Fibroblast of skin of abdomen (primary cell): Measurements from ENCODE around the gene SP5. TPM values are rescaled to one million over a fixed set of nuclear protein-coding genes. Genes with fewer than 3 reads are reported as not detected.
"Not testable (repeated sequence)": the region's sequence is repeated elsewhere in the genome, so short reads cannot be mapped to it uniquely, and the experiment has no call there.

ENCODE experiments used
- DNase-seq: peaks from one replicate; pipeline ENCODE4 v3.0.0-alpha.2; 2013
- polyA plus RNA-seq, 2 experiments: library from polyadenylated mRNA; unstranded; fragments of 120-200 nt; gene quantifications; one replicate each; pipeline ENCODE4 v1.2.1, GENCODE V29; 2013; ENCODE audit not compliant: insufficient read length in 2 of 2

Gene SP5
- polyA plus RNA-seq (2013, experiment 1 of 2; ENCODE audit: insufficient read length): not detected
- polyA plus RNA-seq (2013, experiment 2 of 2; ENCODE audit: insufficient read length): 0.05 TPM

DNA sequence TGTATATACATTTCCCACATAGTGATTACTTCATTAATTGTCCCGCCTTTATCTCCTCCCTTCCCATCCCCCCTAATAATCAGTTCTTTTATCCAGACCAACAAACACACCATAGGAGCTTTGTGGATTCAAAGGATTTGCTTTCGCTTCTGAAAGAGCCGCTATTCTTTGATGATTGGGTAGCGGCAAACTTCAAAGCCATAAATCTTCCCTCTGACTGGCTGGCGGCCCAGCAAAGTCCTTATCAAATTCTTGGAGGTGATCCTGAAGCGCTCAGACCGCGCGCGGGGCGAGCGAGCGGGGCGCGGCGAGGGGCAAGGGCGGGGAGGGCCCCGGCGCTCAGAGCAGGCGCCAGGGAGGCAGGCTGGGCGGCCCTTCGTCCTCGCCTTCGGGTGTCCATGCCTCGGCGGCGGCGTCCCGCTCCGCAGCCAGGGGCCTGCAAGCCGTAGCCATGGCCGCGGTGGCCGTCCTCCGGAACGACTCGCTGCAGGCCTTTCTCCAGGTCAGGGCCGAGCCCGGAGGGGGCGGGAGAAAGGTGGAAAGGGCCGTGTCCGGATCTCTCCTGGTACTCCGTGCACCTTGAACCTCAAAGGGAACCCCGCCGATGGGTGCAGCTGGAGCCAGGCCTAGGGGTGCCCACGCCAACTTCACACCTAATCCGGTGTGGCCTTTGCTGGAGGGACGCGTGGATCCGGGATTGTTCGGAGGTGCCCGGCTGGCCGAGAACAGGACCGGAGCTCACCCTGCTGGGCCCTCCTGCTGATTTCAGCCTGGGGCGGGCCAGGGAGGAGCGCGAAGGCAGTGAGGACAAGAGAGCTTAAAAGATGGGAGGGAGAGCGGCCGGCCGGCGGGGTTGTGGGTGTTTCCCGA is at the start of gene SP5:
Gene SP5 (plus strand): TSS at position 276 of the 870 bp plus-strand sequence. CDS start 176 bp downstream, at position 452.
- peak; percentile 17 for DNase-seq

DNA sequence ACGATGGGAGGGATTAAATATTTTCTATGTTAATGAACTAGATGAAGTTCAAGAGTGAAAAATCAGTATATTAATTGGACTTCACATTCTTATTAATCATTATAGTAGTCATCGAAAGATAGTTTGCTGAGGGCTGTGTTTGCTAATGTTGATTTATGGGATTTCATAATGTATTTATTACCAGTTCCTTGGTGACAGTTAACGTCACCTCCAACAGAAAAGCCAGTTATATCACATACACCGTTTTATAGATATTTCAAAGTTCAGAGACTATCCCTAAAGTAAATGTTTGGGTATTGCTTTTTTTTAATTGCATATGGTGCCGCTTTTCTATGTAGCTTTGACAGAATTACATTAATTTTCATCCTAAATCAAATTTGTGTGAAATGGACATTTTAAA is 49.4 kb upstream of the SP5 start:
- no peak for DNase-seq

DNA sequence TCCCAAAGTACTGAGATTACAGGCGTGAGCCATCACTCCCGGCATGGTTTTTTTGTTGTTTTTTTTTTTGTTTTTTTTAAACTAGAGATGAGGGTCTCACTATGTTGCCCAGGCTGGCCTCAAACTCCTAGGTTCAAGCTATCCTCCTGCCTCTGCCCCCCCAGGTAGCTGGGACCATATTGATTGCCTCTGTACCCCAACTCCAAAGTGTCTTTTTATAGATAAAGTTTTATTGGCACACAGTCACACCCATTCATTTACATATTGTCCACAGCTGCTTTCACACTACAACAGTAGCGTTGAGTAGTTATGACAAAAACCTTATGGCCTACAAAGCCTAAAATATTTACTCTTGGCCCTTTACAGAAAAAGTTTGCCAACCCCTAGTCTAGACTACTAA is 45.2 kb upstream of the SP5 start:
- no peak for DNase-seq

DNA sequence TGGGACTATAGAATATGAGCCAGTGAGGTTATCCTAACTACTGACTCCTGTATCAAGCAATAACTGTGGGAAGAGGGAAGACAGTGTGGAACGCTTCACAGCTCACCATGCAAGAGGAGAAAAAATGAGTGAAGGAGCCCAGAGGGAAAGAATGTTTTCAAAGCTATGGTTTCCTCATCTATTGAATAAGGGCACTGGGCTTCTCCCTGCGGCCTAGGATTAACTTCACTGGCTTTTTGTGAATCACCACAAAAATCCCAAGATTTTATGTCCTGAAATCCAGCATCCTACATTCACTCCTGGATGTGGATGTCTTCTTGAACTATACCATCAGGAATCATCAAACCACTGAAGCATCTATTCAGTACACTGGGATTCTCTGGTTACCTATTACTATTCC is 44.5 kb upstream of the SP5 start:
- no peak for DNase-seq

DNA sequence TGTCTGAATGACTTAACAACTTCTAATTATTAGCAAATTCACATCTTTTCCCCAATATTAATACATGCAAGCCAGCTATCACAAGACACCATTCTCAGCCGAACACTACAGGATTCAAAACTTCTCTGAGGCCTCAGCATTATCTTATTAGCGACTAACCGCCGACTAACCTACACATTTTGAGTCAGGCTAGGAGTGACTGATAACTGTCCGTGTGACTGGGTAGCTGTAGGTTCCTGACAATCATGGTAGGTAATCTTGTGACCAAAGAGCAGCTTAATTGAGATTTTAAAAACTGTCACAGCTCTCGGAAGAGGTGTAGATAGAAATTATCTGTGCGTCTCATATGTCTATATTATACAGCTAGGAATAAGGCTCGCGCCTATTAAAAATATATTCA is 44.1 kb upstream of the SP5 start:
- DNase-seq: no peak

DNA sequence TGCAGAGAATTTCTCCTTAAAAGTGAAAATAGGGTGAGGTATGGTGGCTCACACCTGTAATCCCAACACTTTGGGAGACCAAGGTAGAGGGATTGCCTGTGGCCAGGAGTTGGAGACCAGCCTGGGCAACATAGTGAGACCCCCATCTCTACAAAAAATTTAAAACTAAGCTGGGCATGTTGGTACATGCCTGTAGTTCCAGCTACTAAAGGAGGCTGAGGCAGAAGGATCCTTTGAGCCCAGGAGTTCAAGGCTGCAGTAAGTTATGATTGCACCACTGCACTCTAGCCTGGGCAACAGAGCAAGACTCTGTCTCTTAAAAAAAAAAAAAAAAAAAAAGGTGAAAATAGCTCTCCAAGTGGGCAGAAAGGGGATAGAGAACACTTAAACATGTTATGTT is 40.9 kb upstream of the SP5 start:
- not testable (repeated sequence) for DNase-seq

DNA sequence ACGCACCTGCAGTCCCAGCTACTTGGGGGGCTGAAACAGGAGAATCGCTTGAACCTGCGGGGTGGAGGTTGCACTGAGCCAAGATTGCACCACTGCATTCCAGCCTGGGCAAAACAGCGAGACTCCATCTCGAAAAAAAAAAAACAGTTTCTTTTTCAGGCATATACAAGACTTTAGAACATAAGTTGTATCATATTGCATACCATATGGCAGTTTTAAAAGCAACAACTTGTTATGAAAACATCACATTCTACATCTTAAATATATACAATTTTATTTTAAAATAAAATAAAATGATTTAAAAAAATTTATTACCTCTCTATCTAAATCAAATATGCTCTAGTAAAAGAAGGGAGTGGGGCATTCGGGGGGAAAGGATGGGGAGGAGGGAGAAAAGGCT is 39.4 kb upstream of the SP5 start:
- DNase-seq: no peak

DNA sequence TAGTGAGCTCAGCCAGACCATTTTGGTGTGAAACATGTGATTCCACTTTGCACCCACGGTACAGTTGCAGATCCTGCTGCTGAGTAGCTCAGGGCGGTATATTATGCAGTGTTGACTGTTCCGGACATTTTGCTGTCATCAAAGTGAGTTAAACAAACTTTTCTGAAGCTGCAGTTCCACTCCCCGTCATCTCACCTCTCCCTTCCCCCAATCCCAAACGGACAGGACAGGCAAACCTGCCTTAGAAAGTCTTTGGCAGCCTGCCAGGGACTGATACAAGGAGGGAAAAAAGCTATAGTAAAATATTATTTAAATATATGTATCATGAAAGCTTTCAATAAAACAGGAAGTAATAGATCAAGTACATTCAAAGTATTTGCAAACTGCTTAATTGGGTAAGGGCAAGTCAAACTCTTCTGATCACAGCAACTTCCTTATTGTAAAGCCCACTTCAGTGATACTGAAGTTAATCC is 35.5 kb upstream of the SP5 start:
- DNase-seq: no peak

DNA sequence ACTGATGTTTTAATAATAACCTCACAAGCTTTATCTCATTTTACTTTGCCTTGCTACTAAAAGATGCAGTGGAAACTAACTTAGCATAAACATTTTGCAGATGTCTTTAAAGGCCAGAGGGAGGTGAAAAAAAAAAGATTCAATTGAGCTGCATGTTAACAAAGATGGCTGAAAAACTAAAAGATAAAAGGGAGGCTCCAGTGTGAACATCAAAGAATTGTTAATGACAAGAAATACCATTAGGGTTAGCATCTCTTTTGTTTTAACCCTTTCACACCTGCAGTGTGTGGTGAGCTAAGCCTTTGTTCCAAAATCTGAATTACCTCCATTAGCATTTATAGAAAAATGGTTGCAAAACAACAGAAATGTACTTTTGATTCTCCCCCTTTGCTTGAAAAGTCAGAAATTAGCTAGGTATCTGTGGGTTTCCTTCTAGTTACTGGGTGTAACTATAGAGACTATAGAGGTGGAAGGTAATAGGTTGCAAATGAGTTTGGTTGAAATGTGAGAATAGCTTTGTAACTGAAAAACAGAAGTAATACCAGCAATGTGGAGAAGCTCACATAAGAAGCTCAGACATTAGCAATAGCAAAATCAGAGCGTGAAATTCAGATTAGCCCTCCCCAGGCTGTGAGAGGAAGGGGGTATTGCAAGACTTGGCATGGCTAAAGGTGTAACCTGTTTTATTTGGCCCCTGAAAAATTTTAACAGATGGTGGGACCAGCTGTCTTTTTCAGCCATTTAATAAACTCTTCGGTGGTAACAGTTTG is 34.8 kb upstream of the SP5 start:
- no peak for DNase-seq

DNA sequence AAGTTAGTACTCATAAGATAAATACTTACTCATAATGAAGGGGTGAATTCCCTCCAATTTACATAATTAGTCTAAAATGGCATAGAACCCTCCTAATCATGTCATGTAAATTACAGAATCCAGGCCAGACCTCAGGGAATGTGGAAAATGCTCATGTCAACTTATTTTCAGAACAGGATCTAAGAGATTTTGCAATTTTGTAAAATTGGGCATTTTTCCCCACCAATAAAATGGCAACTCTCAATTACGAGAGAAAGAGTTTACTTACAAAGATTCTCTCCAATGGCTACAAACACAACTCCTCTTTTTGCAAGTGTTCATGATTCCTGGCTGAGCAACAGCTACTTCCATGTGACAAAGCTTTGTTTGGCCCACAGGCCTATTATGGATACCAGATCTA is 33.8 kb upstream of the SP5 start:
- no peak for DNase-seq

DNA sequence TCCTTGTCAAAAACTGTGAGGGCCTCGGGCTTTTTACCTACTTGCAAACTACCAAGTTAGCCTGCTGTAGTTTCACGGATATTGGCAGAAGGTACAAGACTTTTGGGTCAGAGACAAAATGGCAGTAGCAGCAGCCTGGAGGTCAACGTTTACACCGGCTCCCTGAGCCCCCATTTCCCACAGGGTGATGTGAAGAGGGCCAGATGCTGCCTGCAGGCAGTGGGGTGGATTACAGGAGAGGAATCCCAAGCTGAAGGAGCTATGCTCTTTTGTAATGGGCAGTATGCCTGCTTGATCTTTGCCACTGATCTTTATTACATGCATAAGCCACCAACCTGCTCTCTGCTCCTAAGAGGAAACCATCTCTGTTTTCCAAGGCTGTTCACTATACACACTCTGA is 29.5 kb upstream of the SP5 start:
- DNase-seq: no peak

DNA sequence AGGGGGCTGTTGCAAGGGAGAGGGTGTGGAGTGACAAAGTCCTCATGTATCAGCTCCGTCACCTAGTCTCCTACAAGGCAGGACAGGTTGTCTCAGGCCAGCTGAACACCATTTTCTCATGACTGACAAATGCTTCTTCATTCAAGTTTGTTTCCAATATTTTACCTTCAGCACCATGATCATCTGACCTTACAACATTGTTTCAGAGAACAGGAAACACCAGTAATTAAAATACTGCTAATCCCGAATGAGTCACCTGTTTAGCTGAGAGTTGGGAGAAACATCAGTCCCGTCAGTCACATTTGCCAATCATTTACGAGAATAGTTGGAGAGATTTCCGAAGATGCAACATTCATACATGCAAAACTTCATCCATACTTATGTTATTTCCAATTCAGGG is 25.7 kb upstream of the SP5 start:
- no peak for DNase-seq

DNA sequence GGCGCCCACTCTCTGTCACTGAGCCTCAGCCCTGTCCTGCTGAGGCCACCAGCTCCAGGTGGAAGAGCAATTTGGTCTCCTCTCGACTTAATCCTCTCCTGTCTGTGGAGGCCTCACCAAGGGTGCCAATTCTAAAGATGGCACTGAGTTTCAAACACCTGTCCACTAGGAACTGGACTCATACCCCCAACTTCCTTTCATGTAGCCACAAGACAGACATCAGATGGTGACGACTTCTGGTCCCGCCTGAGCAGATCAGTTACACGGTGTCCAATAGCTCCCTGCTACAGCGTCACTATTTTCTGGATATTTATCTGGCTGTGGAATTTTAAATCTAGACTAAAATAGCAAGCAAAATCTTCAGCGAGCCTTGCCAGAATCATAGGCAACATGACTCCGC is 24.5 kb upstream of the SP5 start:
- no peak for DNase-seq

DNA sequence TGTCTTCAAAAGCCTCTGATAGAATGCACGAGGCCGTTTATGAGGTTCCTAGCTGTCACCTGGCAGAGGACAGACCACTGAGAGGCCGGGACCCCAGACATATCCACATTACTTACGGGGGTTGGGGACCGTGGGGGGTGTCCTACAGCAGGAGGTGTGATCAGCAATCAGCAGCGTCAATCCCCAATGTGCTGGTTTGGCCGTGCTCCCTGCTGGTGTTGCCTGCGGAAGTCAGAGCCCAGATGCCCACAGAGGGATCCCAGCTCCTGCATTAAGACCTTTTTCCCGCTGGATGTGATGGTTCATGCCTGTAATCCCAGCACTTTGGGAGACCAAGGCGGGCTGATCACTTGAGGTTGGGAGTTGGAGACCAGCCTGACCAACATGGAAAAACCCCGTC is 20.8 kb upstream of the SP5 start:
- DNase-seq: no peak

DNA sequence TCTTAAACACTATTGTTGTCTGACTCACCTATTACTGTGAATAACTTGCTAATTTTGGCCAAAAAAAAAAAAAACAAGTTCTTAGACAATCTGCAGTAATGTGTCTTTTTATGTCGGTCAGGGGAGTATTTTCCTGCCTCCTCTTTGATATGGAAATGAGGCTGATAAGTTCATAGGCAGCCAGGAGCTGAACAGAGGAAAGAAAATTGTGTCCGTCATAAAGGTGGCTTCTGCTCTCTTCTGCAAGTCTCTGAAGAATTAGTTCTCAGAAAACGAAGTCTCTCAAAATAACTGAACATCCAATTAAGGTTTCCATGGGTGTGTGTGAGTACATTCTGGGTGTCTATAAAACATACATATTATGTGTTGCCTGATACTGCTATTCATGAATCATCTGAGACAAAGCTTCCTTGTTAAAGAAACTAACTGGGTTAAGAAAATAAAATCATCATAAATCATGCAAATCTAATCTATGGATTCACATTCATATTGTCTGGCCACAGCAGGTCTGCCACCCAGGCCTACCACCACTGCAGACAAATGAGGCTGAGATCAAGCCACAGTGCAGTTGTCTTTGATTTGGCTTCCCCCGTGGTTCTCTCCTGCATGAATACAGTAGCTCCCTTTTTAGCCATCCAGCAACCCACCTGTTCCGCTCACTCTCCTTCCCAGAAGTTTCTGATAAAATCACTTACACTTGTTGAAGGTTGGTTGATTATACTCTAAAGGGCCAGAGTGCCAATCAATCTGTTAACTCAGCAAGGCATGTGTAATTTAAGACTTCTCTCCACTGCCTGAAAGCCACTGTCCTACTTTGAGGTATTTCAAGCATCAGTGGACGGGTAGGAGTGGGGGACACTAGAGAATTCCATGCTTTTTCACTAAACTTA is 19.4 kb upstream of the SP5 start:
- DNase-seq: no peak

DNA sequence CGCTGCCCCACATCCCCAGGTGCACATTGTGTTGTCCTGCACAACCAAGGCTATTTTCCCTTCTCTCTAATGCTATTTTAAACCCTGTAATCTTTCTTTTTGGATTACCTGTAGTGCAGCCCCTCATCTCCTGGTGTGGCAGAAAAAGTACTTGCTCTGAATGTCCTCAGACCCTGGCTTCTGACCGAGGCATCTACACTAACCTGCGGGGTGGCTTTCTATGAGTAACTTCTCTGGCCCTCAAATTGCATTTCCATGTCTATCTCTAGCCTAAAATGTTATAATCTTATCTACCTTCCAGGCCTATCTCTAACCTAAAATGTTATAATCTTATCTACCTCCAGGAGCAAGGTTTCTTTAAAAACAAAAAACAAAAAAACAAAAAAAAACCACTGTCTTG is 18.2 kb upstream of the SP5 start:
- no peak for DNase-seq

DNA sequence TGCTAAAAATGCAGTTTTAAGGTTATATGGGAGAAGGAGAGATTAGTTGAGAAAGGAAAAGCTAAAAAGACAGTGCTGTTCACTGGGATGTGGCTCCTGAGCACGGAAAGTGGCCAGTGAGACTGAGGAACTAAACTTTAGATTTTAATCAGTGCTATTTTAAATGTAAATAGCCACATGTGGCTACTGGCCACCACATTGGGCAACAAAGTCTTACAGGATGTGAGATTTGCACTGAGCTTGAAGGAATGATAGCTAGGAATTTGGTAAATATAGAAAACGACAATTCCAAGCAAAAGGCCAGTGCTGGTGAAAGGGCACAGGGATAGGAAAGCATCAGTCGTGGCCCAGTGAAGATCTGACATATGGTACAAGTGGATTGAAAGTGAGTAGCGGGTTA is 14.1 kb upstream of the SP5 start:
- DNase-seq: no peak

DNA sequence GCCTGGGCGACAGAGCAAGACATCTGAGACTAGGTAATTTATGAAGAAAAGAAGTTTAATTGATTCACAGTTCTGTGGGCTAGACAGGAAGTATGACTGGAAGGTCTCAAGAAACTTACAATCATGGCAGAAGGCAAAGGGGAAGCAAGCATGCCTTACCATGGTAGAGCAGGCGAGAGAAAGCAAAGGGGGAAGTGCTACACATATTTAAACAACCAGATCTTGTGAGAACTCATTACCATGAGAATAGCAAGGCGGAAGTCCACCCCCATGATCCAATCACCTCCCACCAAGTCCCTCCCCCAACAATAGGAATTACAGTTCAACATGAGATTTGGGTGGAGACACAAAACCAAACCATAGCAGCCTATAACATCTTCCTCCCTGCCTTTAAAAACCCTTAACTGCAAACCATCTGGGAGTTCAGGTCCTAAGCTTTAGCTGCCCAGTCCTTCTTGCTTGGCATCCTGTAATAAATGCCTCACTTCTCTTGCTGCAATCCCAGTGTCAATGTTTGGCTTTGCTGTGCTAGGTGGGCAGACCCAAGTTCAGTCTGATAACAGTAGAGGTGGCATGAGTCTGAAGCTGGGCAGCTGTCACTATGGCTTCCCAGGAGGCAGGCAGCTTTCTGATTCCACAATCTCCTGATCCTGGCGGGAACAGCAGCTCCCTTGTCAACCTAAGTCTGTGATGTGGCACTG is 11.2 kb upstream of the SP5 start:
- DNase-seq: no peak

DNA sequence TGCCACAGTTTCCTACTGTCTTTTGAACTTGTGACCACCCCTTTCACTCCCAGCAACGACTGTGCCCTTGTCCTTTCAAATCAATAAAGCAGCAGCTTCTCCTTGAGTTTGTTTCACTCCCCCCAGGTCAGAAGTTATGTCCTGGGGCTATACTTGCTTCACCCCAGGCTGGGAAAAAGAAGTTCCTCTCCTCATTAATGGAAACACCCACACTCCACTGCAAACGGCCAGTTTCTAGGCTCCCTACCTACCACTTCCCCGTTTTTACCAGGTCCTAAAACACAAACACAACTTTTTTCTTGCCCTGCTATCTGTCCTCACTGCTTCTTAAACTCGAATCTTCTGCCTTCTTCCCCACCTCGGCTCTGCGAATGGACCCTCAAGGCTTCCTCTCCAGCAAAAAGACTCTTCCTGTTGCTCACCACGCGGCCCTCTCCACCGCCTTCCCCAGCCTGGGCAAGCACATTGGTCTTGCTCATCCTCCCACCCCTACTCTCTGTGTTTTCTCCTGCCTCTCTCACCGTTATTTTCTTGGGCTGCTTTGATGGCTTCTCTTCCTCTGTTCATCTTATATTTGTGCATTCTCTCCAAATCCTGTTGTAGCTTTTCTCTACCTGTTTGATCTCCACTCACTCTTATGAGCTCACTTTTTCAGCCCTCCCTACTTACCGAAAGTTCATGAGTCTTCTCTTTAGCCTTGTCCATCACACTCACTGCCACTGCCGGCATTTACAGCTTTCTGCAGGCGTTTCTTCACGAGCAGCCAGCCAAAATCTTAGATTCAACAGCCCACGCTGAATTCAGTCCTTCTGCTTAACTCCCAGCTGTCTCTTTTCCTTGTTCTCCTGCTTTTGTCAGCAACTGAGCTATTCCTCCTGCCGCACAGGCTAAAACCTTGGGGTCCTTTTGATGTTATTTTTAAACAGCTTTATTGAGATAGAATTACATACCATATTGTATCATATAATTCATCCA is 7.0 kb upstream of the SP5 start:
- DNase-seq: no peak

DNA sequence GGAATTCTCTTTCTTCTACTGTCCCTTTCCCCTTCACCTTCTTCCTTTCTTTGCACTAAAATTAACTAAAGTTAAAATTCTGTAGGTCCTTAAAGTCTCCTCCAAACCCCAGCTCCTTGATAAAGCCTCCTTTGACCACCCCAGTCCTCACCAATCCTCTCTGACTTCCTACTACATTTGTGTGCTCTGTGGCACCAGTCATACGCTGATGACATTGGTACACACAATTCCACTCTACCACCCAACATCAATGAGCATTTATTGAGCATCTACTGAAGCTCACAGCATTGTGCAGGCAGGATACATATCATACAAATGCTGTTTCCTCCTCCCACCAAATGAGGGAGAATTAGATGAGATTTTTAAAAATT is 4.5 kb upstream of the SP5 start:
- DNase-seq: no peak
